ENCODE measurements around the gene CCDC117.

CCDC117 gene

GRCh38 chr22:28780296-28780695 is 7.8 kb downstream of the CCDC117 start:
- Histone ChIP-seq H3K4me2 (ENCODE audit: low read depth, low read length, poor library complexity, severe bottlenecking) (no peak overlapping the region), H3F3A (ENCODE audit: insufficient read depth) (no peaks in the 10 kb centered on the region), H3K9me3 (ENCODE audit: insufficient read depth, low read length) (no peaks in the 10 kb centered on the region), H3K27me3 (ENCODE audit: low read length) (no peaks in the 10 kb centered on the region), H4K20me1 (ENCODE audit: low read depth, low read length) (peaks cover 6% of the 10 kb centered on the region; the same call in 1 of the 2 replicates), H3K9ac (ENCODE audit: low read length) (no peak overlapping the region), H3K79me2 (ENCODE audit: insufficient read depth, low read length) (peaks cover 23% of the 10 kb centered on the region), H2AFZ (ENCODE audit: low read depth, low read length, severe bottlenecking) (no peak overlapping the region), H3K36me3 (ENCODE audit: low read length) (peaks cover 7% of the 10 kb centered on the region; the same call in 1 of the 2 replicates), H3K27ac (ENCODE audit: low read depth, low read length) (no peak overlapping the region), H3K9me2 (replicated peaks; ENCODE audit: insufficient read depth, low read length) (no peaks in the 10 kb centered on the region), H3K4me3 (ENCODE audit: insufficient read depth, low read length, poor library complexity, severe bottlenecking) (no peak overlapping the region)
- TF ChIP-seq EZH2phosphoT487 (conservative IDR thresholded peaks at IDR 0.05; ENCODE audit: low read length) (no peak), CTCF (IDR thresholded peaks at IDR 0.05; ENCODE audit: insufficient read depth, low read length, poor library complexity, severe bottlenecking) (no peak)

DNA sequence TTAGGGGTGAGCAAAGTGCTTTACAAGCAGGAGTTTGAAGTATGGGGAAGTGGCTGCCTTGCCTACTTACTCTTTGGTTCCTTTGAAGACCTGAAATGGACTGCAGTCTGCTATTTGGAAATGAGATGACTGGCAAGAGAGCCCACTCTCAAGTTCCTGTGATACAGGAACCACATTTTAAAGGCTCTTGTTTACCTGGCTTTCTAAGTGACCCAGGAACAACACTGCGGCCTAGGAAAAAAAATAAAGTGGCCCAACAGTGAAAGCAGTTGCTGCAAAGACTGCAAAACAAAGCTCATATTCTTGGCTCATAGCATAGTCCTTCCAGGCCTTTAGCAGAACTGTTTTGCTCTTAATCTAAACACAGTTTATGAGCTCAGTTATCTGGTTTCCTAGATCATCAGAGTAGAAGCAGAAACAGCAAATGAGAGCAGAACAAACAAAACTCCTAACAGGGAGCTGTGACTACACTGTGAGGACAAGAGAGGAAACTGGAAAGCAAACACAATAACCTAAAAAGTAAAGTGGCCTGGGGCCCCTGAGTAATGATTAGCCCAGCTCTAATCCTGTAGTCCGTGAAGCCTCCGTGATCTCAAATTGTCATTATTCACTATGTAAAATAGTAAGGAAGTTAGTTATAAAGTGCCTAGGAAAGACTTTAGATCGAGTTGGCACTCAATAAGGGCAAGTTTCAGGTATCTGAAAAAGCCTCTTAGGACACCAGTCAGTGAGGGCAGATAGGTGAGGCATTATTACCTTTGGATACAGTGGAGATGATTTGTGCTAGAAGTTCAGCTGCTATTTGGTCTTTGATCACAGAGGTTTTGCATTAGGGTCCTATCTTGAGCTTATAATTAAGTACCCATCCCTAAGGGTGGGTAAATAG is 11.5 kb downstream of the CCDC117 start:
- Histone ChIP-seq H3K9me3 (ENCODE audit: insufficient read depth, low read length) (no peaks in the 10 kb centered on the region), H3K9ac (ENCODE audit: low read length) (no peak overlapping the region), H3K4me3 (ENCODE audit: insufficient read depth, low read length, poor library complexity, severe bottlenecking) (no peak overlapping the region), H3F3A (ENCODE audit: insufficient read depth) (no peaks in the 10 kb centered on the region), H4K20me1 (ENCODE audit: low read depth, low read length) (peaks cover 8% of the 10 kb centered on the region; the same call in 1 of the 2 replicates), H3K9me2 (replicated peaks; ENCODE audit: insufficient read depth, low read length) (no peaks in the 10 kb centered on the region), H3K36me3 (ENCODE audit: low read length) (peaks cover 29% of the 10 kb centered on the region), H3K79me2 (ENCODE audit: insufficient read depth, low read length) (peaks cover 8% of the 10 kb centered on the region), H2AFZ (ENCODE audit: low read depth, low read length, severe bottlenecking) (no peak overlapping the region), H3K27me3 (ENCODE audit: low read length) (no peaks in the 10 kb centered on the region), H3K4me2 (ENCODE audit: low read depth, low read length, poor library complexity, severe bottlenecking) (no peak overlapping the region), H3K27ac (ENCODE audit: low read depth, low read length) (no peak overlapping the region)
- TF ChIP-seq CTCF (IDR thresholded peaks at IDR 0.05; ENCODE audit: insufficient read depth, low read length, poor library complexity, severe bottlenecking) (no peak), EZH2phosphoT487 (conservative IDR thresholded peaks at IDR 0.05; ENCODE audit: low read length) (no peak)

DNA sequence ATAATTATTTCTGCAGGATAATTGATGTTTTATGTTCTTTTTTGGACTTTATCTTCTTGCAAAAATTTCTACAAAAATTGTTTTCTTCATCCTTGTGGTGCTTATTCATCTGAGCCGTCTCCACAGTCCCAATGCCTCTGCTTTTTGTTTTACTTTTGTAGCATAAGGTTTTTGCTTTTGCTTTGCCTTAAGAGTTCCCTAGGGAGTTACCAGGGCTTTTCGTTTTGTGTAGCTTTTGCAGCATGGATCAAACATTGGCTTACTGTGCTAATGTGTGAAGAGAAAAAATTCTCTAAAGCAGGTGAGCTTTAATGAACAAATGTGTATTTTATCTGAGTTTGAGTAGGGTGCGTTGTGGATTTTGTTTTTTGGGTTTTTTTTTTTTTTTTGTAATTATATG is 16.1 kb downstream of the CCDC117 start:
- Histone ChIP-seq H3K4me3 (ENCODE audit: insufficient read depth, low read length, poor library complexity, severe bottlenecking) (no peak overlapping the region), H3F3A (ENCODE audit: insufficient read depth) (peaks cover 9% of the 10 kb centered on the region), H3K4me2 (ENCODE audit: low read depth, low read length, poor library complexity, severe bottlenecking) (no peak overlapping the region), H3K9me3 (ENCODE audit: insufficient read depth, low read length) (no peaks in the 10 kb centered on the region), H4K20me1 (ENCODE audit: low read depth, low read length) (peaks cover 17% of the 10 kb centered on the region; the same call in 1 of the 2 replicates), H3K9me2 (replicated peaks; ENCODE audit: insufficient read depth, low read length) (no peaks in the 10 kb centered on the region), H2AFZ (ENCODE audit: low read depth, low read length, severe bottlenecking) (no peak overlapping the region), H3K27me3 (ENCODE audit: low read length) (no peaks in the 10 kb centered on the region), H3K9ac (ENCODE audit: low read length) (no peak overlapping the region), H3K79me2 (ENCODE audit: insufficient read depth, low read length) (no peaks in the 10 kb centered on the region), H3K27ac (ENCODE audit: low read depth, low read length) (no peak overlapping the region), H3K36me3 (ENCODE audit: low read length) (peaks cover 27% of the 10 kb centered on the region)
- TF ChIP-seq EZH2phosphoT487 (conservative IDR thresholded peaks at IDR 0.05; ENCODE audit: low read length) (no peak), CTCF (IDR thresholded peaks at IDR 0.05; ENCODE audit: insufficient read depth, low read length, poor library complexity, severe bottlenecking) (no peak)
